HepG2 (cell line): ENCODE results near the gene TEAD1. TPM values are rescaled to one million over a fixed set of nuclear protein-coding genes. Genes with fewer than 3 reads are reported as not detected.

ENCODE experiments used
- ATAC-seq: fragments of 200-7000 bp; cut with Tn5 transposase; 3 replicates; pipeline ENCODE4 v1.9.1; 2020; ENCODE audit warnings: mild to moderate bottlenecking, moderate library complexity
- BruUV-seq: library from RNA; stranded (reverse); fragments of 400-500 nt; replicated peaks from 2 replicates; lab custom pipeline; 2021; lab: Mats Ljungman, UMichigan
- CTCF ChIA-PET: fragments of 300-600 bp; formaldehyde crosslinking; extraction: SDS; loops from one replicate; lab custom pipeline; 2021; ENCODE audit warnings: low total read pairs, inconsistent platforms, low intra/inter-chr PET ratio; lab: Yijun Ruan, JAX
- POLR2A ChIA-PET: fragments of 350-600 bp; sonication (Branson Sonifier 250); formaldehyde crosslinking; loops from one replicate; lab custom pipeline; 2020; ENCODE audit warnings: antibody characterized with exemption, inconsistent platforms; lab: Yijun Ruan, JAX
- DNase-seq: peaks from one replicate; pipeline ENCODE4 v3.0.0-alpha.2; 2015; ENCODE audit warnings: low spot score
- FAIRE-seq: peaks from 3 replicates; lab custom pipeline; 2011; peaks lifted over from hg19 to GRCh38; lab: Jason Lieb, UNC
- H2AFZ ChIP-seq: one replicate; pipeline ENCODE4 v1.6.1; 2011; ENCODE audit warnings: low read length, inconsistent platforms
- H3K27ac ChIP-seq: fragments of 300-600 bp; 3 replicates; pipeline ENCODE4 v1.8.0; 2011; ENCODE audit warnings: mixed run types, mild to moderate bottlenecking, mixed read lengths, low read length, inconsistent platforms; ENCODE audit not compliant: insufficient read depth; ENCODE audit errors: extremely low read length
- H3K27me3 ChIP-seq, 2 experiments: fragments of 200-600 bp in 1 of 2; 2 replicates in 1 of 2; 3 replicates in 1 of 2; pipeline versions ENCODE4 v1.6.0 to v1.8.0; 2011; ENCODE audit warnings: low read length in 2 of 2, mild to moderate bottlenecking in 2 of 2, moderate library complexity in 2 of 2, inconsistent platforms in 1 of 2; ENCODE audit not compliant: insufficient read depth in 2 of 2, control insufficient read depth in 1 of 2
- H3K36me3 ChIP-seq, 2 experiments: fragments of 200-600 bp in 1 of 2; replicated peaks in 1 of 2; 2 replicates in 1 of 2; 3 replicates in 1 of 2; pipeline versions ENCODE4 v1.5.1 to v1.8.0; 2011; ENCODE audit warnings: low read length in 2 of 2, inconsistent platforms in 1 of 2; ENCODE audit not compliant: insufficient read depth in 2 of 2, control insufficient read depth in 1 of 2
- H3K4me1 ChIP-seq: 2 replicates; pipeline ENCODE4 v1.5.1; 2012; ENCODE audit warnings: low read length, inconsistent platforms; ENCODE audit not compliant: insufficient read depth
- H3K4me2 ChIP-seq: 2 replicates; pipeline ENCODE4 v1.6.0; 2011; ENCODE audit warnings: low read depth, low read length, inconsistent platforms
- H3K4me3 ChIP-seq, 3 experiments: fragments of 200-600 bp in 1 of 3; sonication (generic), shearing (Covaris generic) in 1 of 3; replicated peaks in 1 of 3; 2 replicates each; pipeline ENCODE4 v1.5.1; 2011 to 2016; ENCODE audit warnings: low read length in 3 of 3, inconsistent platforms in 2 of 3, low read depth in 2 of 3, mild to moderate bottlenecking in 2 of 3, control low read depth in 1 of 3, mixed read lengths in 1 of 3; ENCODE audit not compliant: insufficient read depth in 1 of 3
- H3K79me2 ChIP-seq: one replicate; pipeline ENCODE4 v1.6.1; 2011; ENCODE audit warnings: low read length, inconsistent platforms; ENCODE audit not compliant: insufficient read depth
- H3K9ac ChIP-seq: 2 replicates; pipeline ENCODE4 v1.6.0; 2011; ENCODE audit warnings: mild to moderate bottlenecking, low read depth, low read length, inconsistent platforms; ENCODE audit not compliant: insufficient read depth
- H3K9me3 ChIP-seq: 2 replicates; pipeline ENCODE4 v1.5.1; 2012; ENCODE audit warnings: mild to moderate bottlenecking, low read length
- H4K20me1 ChIP-seq: 2 replicates; pipeline ENCODE4 v1.6.0; 2011; ENCODE audit warnings: inconsistent platforms, mild to moderate bottlenecking, low read length, moderate library complexity; ENCODE audit not compliant: insufficient read depth
- ARNT2 ChIP-seq: sonication (generic); formaldehyde crosslinking; IDR thresholded peaks from 2 replicates; pipeline ENCODE4 v1.8.0; 2022; ENCODE audit warnings: mild to moderate bottlenecking, low read depth, missing genetic modification reagents, moderate library complexity
- JDP2 ChIP-seq: sonication (generic); formaldehyde crosslinking; IDR thresholded peaks from 2 replicates; pipeline ENCODE4 v1.8.1; 2022; ENCODE audit warnings: missing genetic modification reagents, borderline replicate concordance
- MED8 ChIP-seq: sonication (generic); formaldehyde crosslinking; IDR thresholded peaks from 2 replicates; pipeline ENCODE4 v1.8.1; 2023; ENCODE audit warnings: mild to moderate bottlenecking, missing genetic modification reagents; ENCODE audit not compliant: insufficient replicate concordance
- POGZ ChIP-seq: sonication (generic); formaldehyde crosslinking; IDR thresholded peaks from 2 replicates; pipeline ENCODE4 v1.4.0; 2020; ENCODE audit warnings: mild to moderate bottlenecking, missing genetic modification reagents
- TRIM24 ChIP-seq: sonication (generic); formaldehyde crosslinking; IDR thresholded peaks from 2 replicates; pipeline ENCODE4 v1.8.0; 2022; ENCODE audit warnings: mild to moderate bottlenecking, missing genetic modification reagents
- ZNF33B ChIP-seq: sonication (generic); formaldehyde crosslinking; IDR thresholded peaks from 2 replicates; pipeline ENCODE4 v1.5.1; 2020; ENCODE audit warnings: mild to moderate bottlenecking, missing genetic modification reagents
- ZNF629 ChIP-seq: sonication (generic); formaldehyde crosslinking; conservative IDR thresholded peaks from 2 replicates; pipeline ENCODE4 v1.5.0; 2020; ENCODE audit warnings: missing genetic modification reagents
- ZNF746 ChIP-seq: sonication (generic); formaldehyde crosslinking; IDR thresholded peaks from 2 replicates; pipeline ENCODE4 v1.8.0; 2022; ENCODE audit warnings: mild to moderate bottlenecking, missing genetic modification reagents
- WGBS: methylation state at CpG from one replicate; pipeline ENCODE4 v1.1.6; 2017; ENCODE audit warnings: low lambda C conversion rate; 5-methylcytosine and 5-hydroxymethylcytosine counted together
- in situ Hi-C: cut with HindIII; loops from 2 replicates; pipeline ENCODE4 v1.10.0; 2017; ENCODE audit warnings: low pct_unique_long_range_greater_than_20kb; ENCODE audit not compliant: extremely low pct_ligation_motif_present
- intact Hi-C: fragments of 100-400 bp; cut with micrococcal nuclease; formaldehyde crosslinking; loops from one replicate; pipeline ENCODE4 v1.10.0; 2022; ENCODE audit not compliant: unreplicated experiment
- polyA plus RNA-seq, 8 experiments: library from polyadenylated mRNA; depleted of rRNA in 3 of 8; stranded (reverse) in 7 of 8; unstranded in 1 of 8; fragments of >200 nt; fragmentation: Illumina TruSeq in 4 of 8; extraction: Trizol in 4 of 8; gene quantifications; 2 replicates each; pipeline versions ENCODE4 v1.2.1 to v1.2.3, GENCODE V29; 2011 to 2016; ENCODE audit warnings: low read depth in 4 of 8, missing spikeins in 1 of 8, mixed read lengths in 1 of 8; ENCODE audit not compliant: insufficient read depth in 1 of 8
- total RNA-seq, 5 experiments: library from RNA; depleted of rRNA; stranded (reverse); fragments of >200 nt; fragmentation: Illumina TruSeq; extraction: Trizol; gene quantifications; 2 replicates each; pipeline ENCODE4 v1.2.3, GENCODE V29; 2016; ENCODE audit warnings: low read depth in 1 of 5
- TF ChIP-seq, protein P1 (sequence below): sonication (generic); formaldehyde crosslinking; IDR thresholded peaks from 2 replicates; pipeline ENCODE4 v1.4.0; 2020; ENCODE audit warnings: mild to moderate bottlenecking, missing genetic modification reagents
- TF ChIP-seq, protein P2 (sequence below): sonication (generic); formaldehyde crosslinking; conservative IDR thresholded peaks from 2 replicates; pipeline ENCODE4 v1.5.0; 2020; ENCODE audit warnings: missing genetic modification reagents
- TF ChIP-seq, protein P3 (sequence below): sonication (generic); formaldehyde crosslinking; IDR thresholded peaks from 2 replicates; pipeline ENCODE4 v1.5.1; 2020; ENCODE audit warnings: missing genetic modification reagents, mild to moderate bottlenecking, borderline replicate concordance

TEAD1 gene
- total and polyA plus RNA-seq, 2 of the 13 experiments (the other 11 are each of a cell fraction or from before 2014, with no cell fraction given) = 20.1 to 30.5 TPM

DNA sequence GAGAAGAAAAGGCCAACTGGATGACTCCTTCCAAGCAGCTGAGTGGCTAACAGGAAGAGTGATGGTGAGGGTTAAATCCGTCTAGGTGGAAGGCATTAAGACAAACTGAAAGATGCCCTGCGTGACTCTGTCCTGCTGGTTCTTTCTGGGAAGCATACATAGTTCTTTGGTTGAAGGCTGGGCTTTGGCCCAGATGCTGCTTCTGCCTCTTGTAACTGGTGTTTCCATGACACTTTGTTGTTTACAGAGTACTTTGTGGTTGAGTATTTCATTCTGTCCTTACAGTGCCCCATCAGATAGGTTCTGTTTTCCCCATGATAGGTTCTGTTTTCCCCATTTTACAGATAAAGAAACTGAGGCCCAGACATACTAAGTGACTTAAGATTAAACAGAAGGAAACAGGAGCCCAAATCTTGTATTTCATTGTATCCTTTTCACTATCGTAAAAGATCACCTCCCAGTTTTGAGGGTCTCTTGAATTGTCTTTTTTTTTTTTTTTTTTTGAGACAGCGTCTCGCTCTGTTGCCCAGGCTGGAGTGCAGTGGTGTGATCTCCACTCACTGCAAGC lies 210.6 kb downstream of the TEAD1 start:
- Histone ChIP-seq H3K4me2 (no peak overlapping the region), H2AFZ (no peak overlapping the region), H3K27ac (no peak overlapping the region), H3K4me3 (no peak overlapping the region), H3K79me2 (no peaks in the 10 kb centered on the region), H3K4me1 (no peaks in the 10 kb centered on the region)
- WGBS = 80% methylated on average over 5 of the region's 5 CpGs
- intact Hi-C loops = loop anchor here (10.0 kb wide), 1 partner anchor 120 kb away; no protein-coding TSS in a partner anchor
- in situ Hi-C loops = loop anchor here (5.0 to 10.0 kb wide), 3 partner anchors 210 to 558 kb away; partner anchors contain the start of gene TEAD1
- DNase-seq (no peak), ATAC-seq (no peak)
- TF ChIP-seq, protein P1, sequence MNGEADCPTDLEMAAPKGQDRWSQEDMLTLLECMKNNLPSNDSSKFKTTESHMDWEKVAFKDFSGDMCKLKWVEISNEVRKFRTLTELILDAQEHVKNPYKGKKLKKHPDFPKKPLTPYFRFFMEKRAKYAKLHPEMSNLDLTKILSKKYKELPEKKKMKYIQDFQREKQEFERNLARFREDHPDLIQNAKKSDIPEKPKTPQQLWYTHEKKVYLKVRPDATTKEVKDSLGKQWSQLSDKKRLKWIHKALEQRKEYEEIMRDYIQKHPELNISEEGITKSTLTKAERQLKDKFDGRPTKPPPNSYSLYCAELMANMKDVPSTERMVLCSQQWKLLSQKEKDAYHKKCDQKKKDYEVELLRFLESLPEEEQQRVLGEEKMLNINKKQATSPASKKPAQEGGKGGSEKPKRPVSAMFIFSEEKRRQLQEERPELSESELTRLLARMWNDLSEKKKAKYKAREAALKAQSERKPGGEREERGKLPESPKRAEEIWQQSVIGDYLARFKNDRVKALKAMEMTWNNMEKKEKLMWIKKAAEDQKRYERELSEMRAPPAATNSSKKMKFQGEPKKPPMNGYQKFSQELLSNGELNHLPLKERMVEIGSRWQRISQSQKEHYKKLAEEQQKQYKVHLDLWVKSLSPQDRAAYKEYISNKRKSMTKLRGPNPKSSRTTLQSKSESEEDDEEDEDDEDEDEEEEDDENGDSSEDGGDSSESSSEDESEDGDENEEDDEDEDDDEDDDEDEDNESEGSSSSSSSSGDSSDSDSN (CRISPR knock-in tag) = no peak
- TF ChIP-seq ZNF629 = peak; percentile 44; the same call in 1 of the 2 replicates
- TF ChIP-seq, all 625 proteins: peak for 1
- no peaks in the 10 kb centered on the region for H3K9me3 ChIP-seq
- POLR2A ChIA-PET = no interaction called here
- no peak for FAIRE-seq
- H3K9ac ChIP-seq = no peak overlapping the region
- H3K36me3 ChIP-seq = peaks cover 21 to 54% of the 10 kb centered on the region in 2 experiments
- CTCF ChIA-PET = no interaction called here
- H3K27me3 ChIP-seq = no peaks in the 10 kb centered on the region
- no TSS peak for BruUV-seq
- no peaks in the 10 kb centered on the region for H4K20me1 ChIP-seq

DNA sequence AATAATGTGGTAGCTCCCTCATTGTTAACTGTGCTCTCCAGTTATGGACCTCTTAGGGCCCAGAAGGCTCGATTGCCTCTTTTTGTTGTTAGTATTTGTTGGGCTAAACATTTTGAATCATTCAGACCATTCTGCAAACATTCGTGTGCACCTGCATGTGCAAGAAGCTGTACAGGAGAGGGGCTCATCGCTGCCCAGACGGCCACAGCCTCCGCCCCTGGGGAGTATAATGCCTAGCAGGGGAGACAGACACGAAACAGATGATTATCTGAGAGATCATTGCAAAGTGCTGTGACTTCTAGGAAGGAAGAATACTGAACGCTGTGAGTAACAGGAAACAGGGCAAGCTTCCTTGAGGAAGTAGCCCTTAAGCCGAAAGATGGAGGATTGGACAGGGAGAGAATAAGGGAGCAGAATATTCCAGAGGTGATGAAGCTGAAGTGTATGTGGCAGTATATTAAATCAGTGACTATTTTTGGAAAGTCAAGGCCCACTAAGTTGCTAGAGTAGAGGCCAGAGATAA lies 211.6 kb downstream of the TEAD1 start:
- no peak overlapping the region for H3K27ac ChIP-seq
- H3K79me2 ChIP-seq = no peaks in the 10 kb centered on the region
- no peak for ATAC-seq
- in situ Hi-C loops = loop anchor here (5.0 to 10.0 kb wide), 3 partner anchors 211 to 558 kb away; partner anchors contain the start of gene TEAD1
- no peak for FAIRE-seq
- intact Hi-C loops = loop anchor here (10.0 kb wide), 1 partner anchor 121 kb away; no protein-coding TSS in a partner anchor
- no peak overlapping the region for H3K4me2 ChIP-seq
- H3K27me3 ChIP-seq = no peaks in the 10 kb centered on the region
- H4K20me1 ChIP-seq = no peaks in the 10 kb centered on the region
- no peak overlapping the region for H3K9ac ChIP-seq
- ChIA-PET CTCF (no interaction called here), POLR2A (no interaction called here)
- no peak overlapping the region for H2AFZ ChIP-seq
- no peak for DNase-seq
- H3K4me3 ChIP-seq = no peak overlapping the region
- no peaks in the 10 kb centered on the region for H3K9me3 ChIP-seq
- WGBS = 94% methylated on average over 8 of the region's 8 CpGs
- no peaks in the 10 kb centered on the region for H3K4me1 ChIP-seq
- peaks cover 23 to 54% of the 10 kb centered on the region in 2 experiments for H3K36me3 ChIP-seq
- BruUV-seq = no TSS peak
- TF ChIP-seq ZNF746 (CRISPR knock-in tag) (no peak), POGZ (CRISPR knock-in tag) (no peak), TRIM24 (CRISPR knock-in tag) (no peak), ZNF33B (no peak), ARNT2 (no peak), JDP2 (CRISPR knock-in tag) (no peak), MED8 (CRISPR knock-in tag) (no peak)
- TF ChIP-seq, protein P2, sequence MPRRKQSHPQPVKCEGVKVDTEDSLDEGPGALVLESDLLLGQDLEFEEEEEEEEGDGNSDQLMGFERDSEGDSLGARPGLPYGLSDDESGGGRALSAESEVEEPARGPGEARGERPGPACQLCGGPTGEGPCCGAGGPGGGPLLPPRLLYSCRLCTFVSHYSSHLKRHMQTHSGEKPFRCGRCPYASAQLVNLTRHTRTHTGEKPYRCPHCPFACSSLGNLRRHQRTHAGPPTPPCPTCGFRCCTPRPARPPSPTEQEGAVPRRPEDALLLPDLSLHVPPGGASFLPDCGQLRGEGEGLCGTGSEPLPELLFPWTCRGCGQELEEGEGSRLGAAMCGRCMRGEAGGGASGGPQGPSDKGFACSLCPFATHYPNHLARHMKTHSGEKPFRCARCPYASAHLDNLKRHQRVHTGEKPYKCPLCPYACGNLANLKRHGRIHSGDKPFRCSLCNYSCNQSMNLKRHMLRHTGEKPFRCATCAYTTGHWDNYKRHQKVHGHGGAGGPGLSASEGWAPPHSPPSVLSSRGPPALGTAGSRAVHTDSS (CRISPR knock-in tag) = no peak
- TF ChIP-seq, protein P3, sequence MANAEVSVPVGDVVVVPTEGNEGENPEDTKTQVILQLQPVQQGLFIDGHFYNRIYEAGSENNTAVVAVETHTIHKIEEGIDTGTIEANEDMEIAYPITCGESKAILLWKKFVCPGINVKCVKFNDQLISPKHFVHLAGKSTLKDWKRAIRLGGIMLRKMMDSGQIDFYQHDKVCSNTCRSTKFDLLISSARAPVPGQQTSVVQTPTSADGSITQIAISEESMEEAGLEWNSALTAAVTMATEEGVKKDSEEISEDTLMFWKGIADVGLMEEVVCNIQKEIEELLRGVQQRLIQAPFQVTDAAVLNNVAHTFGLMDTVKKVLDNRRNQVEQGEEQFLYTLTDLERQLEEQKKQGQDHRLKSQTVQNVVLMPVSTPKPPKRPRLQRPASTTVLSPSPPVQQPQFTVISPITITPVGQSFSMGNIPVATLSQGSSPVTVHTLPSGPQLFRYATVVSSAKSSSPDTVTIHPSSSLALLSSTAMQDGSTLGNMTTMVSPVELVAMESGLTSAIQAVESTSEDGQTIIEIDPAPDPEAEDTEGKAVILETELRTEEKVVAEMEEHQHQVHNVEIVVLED (CRISPR knock-in tag) = no peak
